SJCRH30 (cell line): Measurements from ENCODE around the gene SLC12A8. TPM values are rescaled to one million over a fixed set of nuclear protein-coding genes. Genes with fewer than 3 reads are reported as not detected.
A peak's percentile ranks its signal among the peaks of the same experiment; 100 is the strongest.
"Not testable (repeated sequence)": the region's sequence is repeated elsewhere in the genome, so short reads cannot be mapped to it uniquely, and the experiment has no call there.

Experiments
- DNase-seq, 2 experiments: peaks; one replicate each; pipeline ENCODE4 v3.0.0-alpha.2; 2015 to 2020
- H3K27ac ChIP-seq: fragments of 250-450 bp; sonication (Bioruptor Pico); 2 replicates; pipeline ENCODE4 v1.5.1; 2020; ENCODE audit warnings: mild to moderate bottlenecking, moderate library complexity
- H3K27me3 ChIP-seq: fragments of 250-450 bp; sonication (Bioruptor Pico); 2 replicates; pipeline ENCODE4 v1.5.1; 2020; ENCODE audit warnings: mild to moderate bottlenecking, moderate library complexity
- H3K36me3 ChIP-seq: fragments of 250-450 bp; sonication (Bioruptor Pico); 2 replicates; pipeline ENCODE4 v1.5.1; 2020; ENCODE audit warnings: mild to moderate bottlenecking, moderate library complexity
- H3K4me1 ChIP-seq: fragments of 250-450 bp; sonication (Bioruptor Pico); 2 replicates; pipeline ENCODE4 v1.5.1; 2020; ENCODE audit warnings: mild to moderate bottlenecking, moderate library complexity
- H3K4me3 ChIP-seq: fragments of 250-450 bp; sonication (Bioruptor Pico); 2 replicates; pipeline ENCODE4 v1.5.1; 2020; ENCODE audit warnings: mild to moderate bottlenecking, moderate library complexity
- H3K9me3 ChIP-seq: fragments of 250-450 bp; sonication (Bioruptor Pico); replicated peaks from 2 replicates; pipeline ENCODE4 v1.5.1; 2020; ENCODE audit warnings: mild to moderate bottlenecking, moderate library complexity
- total RNA-seq: library from RNA; depleted of rRNA; stranded (reverse); fragments of >200 nt; shearing (Covaris generic); gene quantifications from 2 replicates; pipeline ENCODE4 v1.2.3, GENCODE V29; 2014

SLC12A8 gene
- total RNA-seq, 1 experiment from 2014 or later = 3.7 TPM

DNA sequence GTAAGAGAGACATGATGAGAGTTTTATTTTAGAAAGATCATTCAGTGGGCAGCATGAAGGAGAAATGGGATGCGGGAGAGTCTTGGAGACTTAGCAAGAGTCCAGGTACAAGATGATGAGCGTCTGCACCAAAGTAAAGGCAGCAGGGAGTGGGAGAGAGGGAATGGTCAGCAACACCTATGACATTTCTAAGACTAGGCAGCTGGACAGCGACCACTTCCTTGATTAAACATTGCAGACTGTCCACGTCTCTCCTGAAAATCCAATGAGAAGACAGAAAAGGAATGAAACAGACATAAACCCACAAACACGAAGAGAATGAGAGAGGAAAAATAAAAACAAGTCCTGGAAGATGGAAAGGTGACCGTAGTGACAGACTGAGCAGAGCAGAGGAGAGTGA is 110.1 kb downstream of the SLC12A8 start:
- no peak overlapping the region for H3K4me3 ChIP-seq
- no peak overlapping the region for H3K27ac ChIP-seq
- 0 out of 2 replicates have a peak, but pooled peaks cover 6% of the 10 kb centered on the region for H3K9me3 ChIP-seq
- no peaks in the 10 kb centered on the region for H3K27me3 ChIP-seq
- peaks cover 2% of the 10 kb centered on the region; the same call in 1 of the 2 replicates for H3K36me3 ChIP-seq
- no peak for DNase-seq
- peaks cover 3% of the 10 kb centered on the region; the same call in 1 of the 2 replicates for H3K4me1 ChIP-seq

DNA sequence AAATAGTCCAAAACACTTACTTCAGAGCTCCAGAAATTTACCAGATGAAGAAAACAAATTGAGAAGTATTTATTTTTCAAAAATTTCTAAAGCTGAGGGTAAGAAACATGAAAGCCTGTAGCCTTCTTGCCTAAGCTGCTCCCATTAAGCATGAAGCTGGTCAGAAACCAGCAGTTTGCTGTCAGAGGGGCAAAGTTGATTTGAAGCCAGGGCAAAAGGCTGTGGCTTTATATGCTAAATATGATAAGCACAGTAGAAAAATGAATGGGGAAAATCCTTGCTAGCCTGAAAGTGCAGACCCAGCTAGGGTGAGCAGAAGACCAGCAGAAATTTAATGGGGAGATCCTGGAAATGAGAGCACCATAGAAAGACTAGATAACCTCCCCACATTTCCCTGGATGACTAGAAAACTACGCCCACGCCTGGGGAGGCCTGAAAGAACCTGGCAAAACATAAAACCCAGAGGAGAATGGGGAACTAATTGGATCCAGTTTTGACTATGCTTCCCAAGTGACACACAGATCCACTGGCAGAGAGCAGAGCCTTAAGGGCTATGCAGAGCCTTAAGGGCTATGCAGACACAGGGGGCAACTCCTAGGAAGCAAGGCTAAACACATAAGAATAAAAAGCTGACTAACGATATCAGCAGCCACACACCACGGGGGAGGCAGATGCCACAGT is 113.8 kb downstream of the SLC12A8 start:
- Histone ChIP-seq H3K36me3 (peaks cover 2% of the 10 kb centered on the region), H3K27ac (no peak overlapping the region), H3K4me1 (no peaks in the 10 kb centered on the region), H3K9me3 (0 out of 2 replicates have a peak, but pooled peaks cover 3% of the 10 kb centered on the region), H3K4me3 (no peak overlapping the region), H3K27me3 (no peaks in the 10 kb centered on the region)
- no peak for DNase-seq

DNA sequence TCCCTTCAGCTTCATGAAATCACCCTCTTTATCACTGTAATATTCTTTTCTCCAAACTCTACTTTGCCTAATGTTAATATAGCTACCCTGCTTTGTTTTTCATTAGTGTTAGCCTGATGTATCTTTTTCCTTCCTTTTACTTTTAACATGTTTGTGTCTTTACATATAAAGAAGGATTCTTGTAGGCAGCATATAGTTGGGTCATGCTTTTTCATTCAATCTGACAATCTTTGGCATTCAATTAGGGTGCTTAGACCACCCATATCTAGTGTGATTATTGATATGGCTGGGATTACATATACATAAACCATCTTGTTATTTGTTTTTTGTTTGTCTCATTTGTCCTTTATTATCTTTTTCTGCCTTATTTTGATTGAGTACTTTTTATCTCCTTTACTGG is 121.9 kb downstream of the SLC12A8 start:
- no peaks in the 10 kb centered on the region for H3K4me1 ChIP-seq
- H3K27me3 ChIP-seq = no peaks in the 10 kb centered on the region
- 0 out of 2 replicates have a peak, but pooled peaks cover 4% of the 10 kb centered on the region for H3K36me3 ChIP-seq
- no peaks in the 10 kb centered on the region for H3K9me3 ChIP-seq
- no peak overlapping the region for H3K4me3 ChIP-seq
- no peak for DNase-seq
- H3K27ac ChIP-seq = no peak overlapping the region

DNA sequence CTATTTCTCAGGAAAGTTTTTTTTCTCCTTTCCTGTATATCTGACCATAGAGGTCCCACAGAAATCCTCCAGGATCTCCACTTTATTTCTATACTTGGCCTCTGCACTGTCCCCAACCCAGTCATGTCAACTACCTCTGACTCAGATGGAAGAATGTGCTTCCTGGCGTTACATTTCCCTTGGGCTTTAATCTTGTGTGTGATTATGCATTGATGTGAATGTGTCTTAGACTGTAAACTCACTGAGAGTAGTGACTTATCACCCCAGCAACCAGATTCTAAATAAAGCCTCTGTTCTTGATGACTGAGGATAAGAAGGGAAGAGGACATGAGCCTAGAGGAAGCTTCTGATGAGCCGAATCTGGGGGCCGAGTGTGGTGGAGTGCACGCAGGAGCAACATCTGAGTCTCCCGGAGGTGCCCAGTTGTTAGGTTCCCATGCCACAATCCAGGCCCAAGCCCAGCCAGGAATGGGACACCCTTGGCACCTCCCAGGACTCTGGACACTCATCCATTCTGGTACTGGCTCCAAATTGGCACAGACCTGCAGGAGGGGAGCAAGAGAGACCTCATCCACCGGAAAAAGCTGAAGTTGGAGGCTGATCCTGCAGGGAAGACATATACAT is 124.7 kb downstream of the SLC12A8 start:
- H3K4me3 ChIP-seq = no peak overlapping the region
- no peak overlapping the region for H3K27ac ChIP-seq
- H3K4me1 ChIP-seq = peaks cover under 1% of the 10 kb centered on the region; the same call in 1 of the 2 replicates
- H3K36me3 ChIP-seq = 0 out of 2 replicates have a peak, but pooled peaks cover 4% of the 10 kb centered on the region
- no peak for DNase-seq
- no peaks in the 10 kb centered on the region for H3K9me3 ChIP-seq
- no peaks in the 10 kb centered on the region for H3K27me3 ChIP-seq

DNA sequence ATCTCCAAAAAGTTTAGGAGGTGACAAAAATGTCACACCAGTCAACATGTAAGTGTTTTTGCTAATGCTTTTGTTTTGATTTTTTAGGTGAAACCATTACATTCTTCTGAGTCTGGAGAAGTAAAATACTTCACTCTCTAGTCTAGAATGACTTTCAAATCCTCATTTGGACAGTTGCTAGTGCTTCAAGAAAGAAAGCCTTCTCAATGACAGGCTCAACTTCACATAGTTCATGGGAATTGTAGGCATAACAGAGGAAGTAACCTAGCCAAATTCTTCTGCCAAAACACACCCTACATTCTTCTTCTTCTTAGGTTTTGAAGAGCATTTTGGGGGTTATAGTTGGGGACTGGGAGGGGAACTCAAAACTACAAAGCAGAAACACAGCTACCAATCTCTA is 127.4 kb downstream of the SLC12A8 start:
- Histone ChIP-seq H3K27ac (no peak overlapping the region), H3K36me3 (no peaks in the 10 kb centered on the region), H3K4me1 (peaks cover 15% of the 10 kb centered on the region), H3K4me3 (no peak overlapping the region), H3K27me3 (no peaks in the 10 kb centered on the region), H3K9me3 (no peaks in the 10 kb centered on the region)
- no peak for DNase-seq

DNA sequence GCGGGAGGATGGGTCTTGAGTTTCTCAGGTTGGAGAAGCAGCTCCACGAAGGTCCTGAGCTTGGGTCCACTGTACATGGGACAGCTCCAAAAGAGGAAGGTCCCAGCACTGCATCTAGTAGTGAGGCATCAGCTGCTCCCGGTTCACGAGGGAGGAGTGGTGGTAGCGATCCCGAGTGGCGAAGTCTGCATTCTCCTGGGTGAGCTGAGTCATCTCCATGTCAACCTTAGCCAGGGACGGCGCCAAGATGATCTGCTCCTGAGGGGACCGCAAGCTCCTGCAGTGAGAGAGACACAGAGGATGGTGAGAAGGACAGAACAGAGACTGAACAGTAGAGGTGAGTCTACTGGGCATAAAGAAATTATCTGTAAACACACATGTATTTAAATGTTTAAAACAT is 128.8 kb downstream of the SLC12A8 start:
- Histone ChIP-seq H3K36me3 (no peaks in the 10 kb centered on the region), H3K27me3 (no peaks in the 10 kb centered on the region), H3K27ac (no peak overlapping the region), H3K4me3 (no peak overlapping the region), H3K4me1 (peaks cover 21% of the 10 kb centered on the region), H3K9me3 (no peaks in the 10 kb centered on the region)
- no peak for DNase-seq

DNA sequence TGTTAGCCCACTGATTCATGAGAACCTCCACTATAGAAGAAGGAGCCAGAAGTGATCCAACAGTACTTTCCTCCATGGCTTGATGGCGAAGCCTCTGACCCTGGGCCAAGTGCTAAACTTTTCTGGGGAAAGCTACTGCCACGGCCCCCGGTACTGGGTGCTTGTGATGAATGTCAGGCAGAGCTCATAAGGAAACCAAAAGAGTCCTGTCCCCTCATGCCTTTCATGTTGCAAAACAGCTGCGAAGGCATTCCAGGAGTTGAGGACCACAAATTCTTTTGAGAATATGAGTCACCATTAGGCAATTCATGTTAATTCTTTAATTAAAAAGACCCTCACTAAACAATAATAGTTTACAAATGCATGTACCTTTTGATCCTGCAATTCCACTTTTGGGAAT is 130.2 kb downstream of the SLC12A8 start:
- peak; percentile 52 to 56 for DNase-seq
- not testable (repeated sequence) for H3K36me3 ChIP-seq, H3K4me3 ChIP-seq, H3K27me3 ChIP-seq, H3K27ac ChIP-seq, H3K9me3 ChIP-seq
- peaks cover 21% of the 10 kb centered on the region for H3K4me1 ChIP-seq

DNA sequence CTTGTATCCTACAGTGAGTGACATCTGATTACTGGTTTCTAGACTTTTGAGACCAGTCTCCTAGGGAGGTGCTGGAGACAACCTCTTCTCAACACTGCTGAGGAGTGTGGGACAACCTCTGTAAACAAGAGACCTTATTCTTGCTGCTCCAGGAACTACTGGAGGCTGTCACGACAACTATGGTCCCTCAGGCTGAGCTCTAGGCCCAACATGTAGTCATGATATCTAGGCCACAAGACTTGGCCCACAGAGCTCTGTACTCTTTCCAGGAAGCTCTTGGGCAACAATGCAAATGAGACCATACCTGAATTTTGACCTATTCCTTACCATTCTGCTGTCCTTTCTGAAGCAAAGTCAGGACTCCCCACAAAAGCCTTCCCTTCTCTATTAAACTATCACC is 132.5 kb downstream of the SLC12A8 start:
- DNase-seq = no peak
- Histone ChIP-seq H3K4me1 (peaks cover 21% of the 10 kb centered on the region), H3K9me3 (no peaks in the 10 kb centered on the region), H3K36me3 (no peaks in the 10 kb centered on the region), H3K27ac (no peak overlapping the region), H3K4me3 (no peak overlapping the region), H3K27me3 (no peaks in the 10 kb centered on the region)

DNA sequence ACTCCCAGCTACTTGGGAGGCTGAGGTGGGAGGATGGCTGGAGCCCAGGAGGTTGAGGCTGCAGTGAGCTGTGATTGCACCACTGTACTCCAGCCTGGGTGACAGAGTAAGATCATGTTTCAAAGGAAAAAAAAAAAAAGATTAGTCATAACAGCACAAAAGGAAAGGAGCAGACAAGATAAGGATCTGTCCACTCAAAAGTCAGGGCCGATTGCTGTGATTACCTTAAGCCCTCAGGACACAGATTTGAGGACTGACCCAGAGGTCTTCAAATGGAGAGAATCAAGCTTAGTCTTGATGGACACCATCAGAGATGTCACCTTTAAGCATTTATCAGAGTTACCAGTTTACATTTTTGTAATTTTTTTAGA is 132.9 kb downstream of the SLC12A8 start:
- no peak overlapping the region for H3K4me3 ChIP-seq
- H3K4me1 ChIP-seq = peaks cover 21% of the 10 kb centered on the region
- no peak for DNase-seq
- H3K36me3 ChIP-seq = no peaks in the 10 kb centered on the region
- H3K27ac ChIP-seq = no peak overlapping the region
- no peaks in the 10 kb centered on the region for H3K27me3 ChIP-seq
- H3K9me3 ChIP-seq = no peaks in the 10 kb centered on the region

DNA sequence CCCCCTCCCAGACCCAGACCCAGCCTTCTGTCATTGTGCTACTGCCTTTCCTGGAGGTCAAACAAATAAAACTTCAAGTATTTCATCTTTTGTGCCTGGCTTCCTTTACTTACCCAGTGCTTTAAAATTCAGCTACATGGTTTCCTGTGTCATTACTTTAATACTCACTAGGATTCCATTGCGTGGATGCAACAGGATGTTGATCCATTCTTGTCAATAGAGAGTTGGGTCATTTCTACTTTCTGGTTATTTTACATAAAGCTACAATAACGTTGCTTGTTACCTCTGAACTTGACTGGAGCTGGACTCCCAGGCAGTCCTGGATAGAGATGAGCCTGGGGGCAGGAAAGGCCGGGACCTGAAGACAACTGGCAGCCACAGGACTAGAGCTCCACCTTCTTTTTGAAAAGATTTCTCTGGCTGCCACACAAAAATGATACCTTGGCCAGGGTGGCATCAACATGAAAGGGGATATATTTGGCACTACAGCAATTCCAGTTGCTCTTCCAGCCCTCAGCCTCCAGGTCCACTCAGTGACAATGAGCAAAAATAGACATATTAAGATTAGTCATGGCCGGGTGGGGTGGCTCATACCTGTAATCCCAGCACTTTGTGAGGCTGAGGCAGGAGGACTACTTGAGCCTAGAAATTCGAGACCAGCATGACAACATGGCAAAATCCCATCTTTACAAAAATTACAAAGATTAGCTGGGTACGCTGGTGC is 133.4 kb downstream of the SLC12A8 start:
- DNase-seq = no peak
- Histone ChIP-seq H3K36me3 (no peaks in the 10 kb centered on the region), H3K27ac (no peak overlapping the region), H3K4me1 (peaks cover 21% of the 10 kb centered on the region), H3K4me3 (no peak overlapping the region), H3K9me3 (no peaks in the 10 kb centered on the region), H3K27me3 (no peaks in the 10 kb centered on the region)

DNA sequence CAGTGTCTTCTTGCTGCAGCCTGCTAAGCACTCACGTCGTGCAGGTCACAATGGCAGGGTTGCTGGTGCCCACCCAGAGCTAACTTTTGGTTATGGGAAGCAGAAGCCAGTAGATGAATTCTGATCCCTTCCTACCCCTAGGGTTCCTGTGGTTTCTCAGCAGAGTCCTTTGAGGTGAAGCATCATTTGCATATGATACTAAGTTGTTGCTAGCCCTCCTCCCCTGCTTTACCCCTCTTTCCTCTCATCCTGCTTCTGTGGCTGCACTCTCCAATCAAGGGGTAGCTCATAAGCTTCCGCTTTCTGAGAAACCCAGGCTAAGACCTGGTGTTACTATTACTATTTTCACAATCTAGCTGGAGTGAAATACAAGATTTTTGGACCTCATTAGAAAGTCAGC is 134.7 kb downstream of the SLC12A8 start:
- DNase-seq = no peak
- no peaks in the 10 kb centered on the region for H3K36me3 ChIP-seq
- H3K27me3 ChIP-seq = no peaks in the 10 kb centered on the region
- H3K4me1 ChIP-seq = peaks cover 23% of the 10 kb centered on the region
- no peak overlapping the region for H3K27ac ChIP-seq
- no peaks in the 10 kb centered on the region for H3K9me3 ChIP-seq
- H3K4me3 ChIP-seq = no peak overlapping the region

DNA sequence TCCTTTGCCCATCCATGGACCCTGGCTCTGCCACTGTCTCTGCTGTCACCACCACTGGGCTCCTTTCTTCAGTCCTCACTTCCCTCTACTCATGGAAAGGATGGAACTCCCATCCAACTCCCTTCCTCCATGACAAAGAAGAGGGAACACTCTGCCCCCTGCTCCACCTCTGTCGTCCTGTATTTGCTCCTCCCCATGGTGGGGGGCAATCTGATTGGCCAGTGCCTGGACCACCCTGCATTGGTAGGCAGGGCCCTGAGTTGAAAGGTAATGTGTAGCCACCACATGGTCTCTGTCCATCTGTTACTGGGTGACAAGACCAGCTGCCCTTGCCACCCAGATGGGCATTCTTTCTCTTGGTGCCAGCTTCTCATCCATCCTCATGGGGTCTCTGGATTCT is 136.1 kb downstream of the SLC12A8 start:
- Histone ChIP-seq H3K4me1 (peaks cover 21% of the 10 kb centered on the region), H3K4me3 (no peak overlapping the region), H3K9me3 (no peaks in the 10 kb centered on the region), H3K27ac (no peak overlapping the region), H3K27me3 (no peaks in the 10 kb centered on the region), H3K36me3 (no peaks in the 10 kb centered on the region)
- DNase-seq = no peak

DNA sequence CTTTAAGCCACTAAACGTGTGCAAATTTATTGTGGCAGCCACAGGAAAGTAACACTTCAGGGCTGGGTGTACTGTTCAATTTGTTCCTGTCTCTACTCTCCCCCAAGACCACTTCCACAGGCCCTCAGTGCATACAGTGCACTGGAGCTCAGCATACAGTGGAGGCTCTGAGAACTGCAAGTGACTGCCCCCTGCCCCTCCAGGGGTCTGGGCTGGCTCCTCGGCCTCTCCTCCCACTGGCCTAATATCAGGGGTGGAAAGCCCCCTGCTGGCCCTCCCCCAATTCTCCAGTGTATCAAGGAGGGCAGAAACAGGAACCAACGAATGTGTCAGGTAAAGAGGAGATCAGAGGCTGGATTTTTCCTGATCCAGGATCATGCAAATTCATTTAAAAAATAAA is 136.8 kb downstream of the SLC12A8 start:
- DNase-seq = no peak
- no peaks in the 10 kb centered on the region for H3K36me3 ChIP-seq
- H3K27ac ChIP-seq = no peak overlapping the region
- H3K9me3 ChIP-seq = no peaks in the 10 kb centered on the region
- no peak overlapping the region for H3K4me3 ChIP-seq
- no peaks in the 10 kb centered on the region for H3K27me3 ChIP-seq
- peaks cover 17% of the 10 kb centered on the region; the same call in 1 of the 2 replicates for H3K4me1 ChIP-seq

DNA sequence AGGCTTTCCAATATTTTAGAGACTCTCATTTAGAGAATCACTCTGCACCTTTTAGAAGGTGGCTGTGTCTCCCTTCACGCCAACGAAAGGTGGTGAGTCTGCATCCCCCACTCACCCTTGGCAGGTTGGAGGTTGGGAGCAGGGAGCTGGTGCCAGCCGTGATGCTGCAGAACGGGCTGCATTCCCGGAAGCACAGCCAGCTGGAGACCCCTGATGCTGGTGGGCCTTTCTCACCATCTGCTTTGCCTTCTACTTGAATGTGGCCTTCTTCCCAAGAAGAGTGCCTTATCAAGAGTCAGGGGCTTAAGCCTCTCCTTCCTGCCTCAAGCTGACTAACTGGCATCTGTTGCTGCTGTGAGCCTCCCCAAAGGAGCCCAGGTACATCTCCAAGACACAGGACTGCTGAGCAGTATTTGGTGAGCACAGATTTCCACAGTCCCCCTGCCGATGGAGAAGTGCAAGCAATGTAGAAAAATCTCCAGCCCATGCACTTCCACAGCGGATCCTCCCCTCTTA is 139.1 kb downstream of the SLC12A8 start:
- H3K27ac ChIP-seq = no peak overlapping the region
- no peak overlapping the region for H3K4me3 ChIP-seq
- no peaks in the 10 kb centered on the region for H3K27me3 ChIP-seq
- DNase-seq = no peak
- H3K4me1 ChIP-seq = peaks cover 11% of the 10 kb centered on the region; the same call in 1 of the 2 replicates
- no peaks in the 10 kb centered on the region for H3K36me3 ChIP-seq
- H3K9me3 ChIP-seq = no peaks in the 10 kb centered on the region

DNA sequence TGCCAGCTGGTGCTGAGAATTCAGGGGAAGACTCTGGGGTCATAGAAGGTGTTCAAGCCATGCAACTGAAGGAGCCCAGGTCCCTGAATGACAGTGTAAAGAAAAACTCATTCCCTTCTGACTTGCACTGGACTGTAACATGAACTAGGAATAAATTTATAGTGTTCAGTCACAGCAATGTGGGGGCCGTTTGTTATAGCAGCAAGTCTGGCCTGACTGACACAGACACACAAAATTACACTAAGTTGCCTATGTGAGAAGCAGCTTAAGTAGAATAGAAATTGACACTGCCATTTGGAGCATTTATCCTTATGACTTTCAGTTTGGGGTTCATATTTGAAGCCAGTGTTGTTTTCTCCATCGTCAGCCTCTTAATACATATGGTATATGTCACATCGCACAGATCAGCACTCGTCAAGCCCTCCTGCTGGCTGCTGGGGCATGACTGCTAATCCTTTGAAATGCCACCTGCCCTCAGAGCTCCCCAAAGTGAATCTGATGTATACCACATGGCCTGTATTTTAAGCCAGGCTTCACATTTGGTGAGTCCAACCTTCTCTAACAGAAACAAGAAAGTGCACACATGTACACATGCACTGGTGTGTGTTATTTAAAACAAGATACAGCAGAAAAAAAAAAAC is 139.7 kb downstream of the SLC12A8 start:
- Histone ChIP-seq H3K36me3 (no peaks in the 10 kb centered on the region), H3K9me3 (no peaks in the 10 kb centered on the region), H3K27me3 (no peaks in the 10 kb centered on the region), H3K4me1 (peaks cover 11% of the 10 kb centered on the region; the same call in 1 of the 2 replicates), H3K4me3 (no peak overlapping the region), H3K27ac (no peak overlapping the region)
- peak in 1 of 2 experiments; percentile 23 for DNase-seq
